Astrocyte of the spinal cord (primary cell): ENCODE results near the gene GRK3.

Experiments used
- DNase-seq: peaks from one replicate; pipeline ENCODE4 v3.0.0; 2011; ENCODE audit warnings: low read depth, low spot score
- H3K4me3 ChIP-seq: 2 replicates; pipeline ENCODE4 v1.5.1; 2011; ENCODE audit warnings: low read depth, mild to moderate bottlenecking, low read length, moderate library complexity
- CTCF ChIP-seq: IDR thresholded peaks from 2 replicates; pipeline ENCODE4 v1.5.1; 2012; ENCODE audit warnings: low read depth, mild to moderate bottlenecking, low read length, inconsistent platforms
- in situ Hi-C: cut with HindIII; loops from 2 replicates; pipeline ENCODE4 v1.10.0; 2017; ENCODE audit warnings: low sequenced_read_pairs

The GRK3 gene

GRCh38 chr22:25750569-25751173 lies 186.2 kb downstream of the GRK3 start:
- DNase-seq = no peak
- in situ Hi-C loops = no loop called here
- no peak for TF ChIP-seq CTCF
- no peak overlapping the region for H3K4me3 ChIP-seq

GRCh38 chr22:25751174-25751581 lies 186.7 kb downstream of the GRK3 start:
- DNase-seq = no peak
- TF ChIP-seq CTCF = no peak
- in situ Hi-C loops = no loop called here
- no peak overlapping the region for H3K4me3 ChIP-seq

- no peak overlapping the region for H3K4me3 ChIP-seq
- no peak for TF ChIP-seq CTCF
- in situ Hi-C loops = no loop called here
- DNase-seq = no peak
These were observed 188.2 kb downstream of the GRK3 start for GRCh38 chr22:25752615-25753214.

- no peak for TF ChIP-seq CTCF
- H3K4me3 ChIP-seq = no peak overlapping the region
- no peak for DNase-seq
- in situ Hi-C loops = no loop called here
These were observed 188.8 kb downstream of the GRK3 start for GRCh38 chr22:25753252-25753651.

GRCh38 chr22:25754527-25755202 lies 190.2 kb downstream of the GRK3 start:
- H3K4me3 ChIP-seq = no peak overlapping the region
- no peak for TF ChIP-seq CTCF
- in situ Hi-C loops = no loop called here
- peak; percentile 90 for DNase-seq

- H3K4me3 ChIP-seq = no peak overlapping the region
- no peak for DNase-seq
- no peak for TF ChIP-seq CTCF
- in situ Hi-C loops = no loop called here
These were observed 193.2 kb downstream of the GRK3 start for GRCh38 chr22:25757686-25758085.
